ENCODE data around the gene PTK6. TPM values are rescaled to one million over a fixed set of nuclear protein-coding genes. Genes with fewer than 3 reads are reported as not detected.

The PTK6 gene
- total RNA-seq, 1 donor from 2014 or later: 3.8 TPM

DNA sequence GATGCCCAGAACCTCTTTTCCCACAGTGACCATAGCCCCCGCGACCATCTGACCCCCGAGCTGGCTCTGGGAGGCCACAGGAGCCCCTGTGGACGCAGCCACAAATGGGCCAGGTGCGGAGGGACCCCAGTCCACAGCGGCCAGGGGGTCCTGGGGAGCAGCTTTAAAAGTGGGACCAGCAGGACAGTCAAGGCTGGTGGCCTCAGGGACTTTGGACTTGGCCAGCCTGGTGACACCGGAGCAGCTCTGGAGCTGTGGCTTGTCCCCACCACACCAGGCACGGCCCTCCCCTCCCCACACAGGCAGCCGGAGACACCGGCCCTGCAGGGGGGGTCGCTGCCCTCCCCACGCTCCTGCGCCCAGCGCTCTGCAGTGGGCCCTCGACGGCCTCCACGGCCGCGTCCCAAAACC, 20.3 kb upstream of the PTK6 start:
- DNase-seq: no peak

DNA sequence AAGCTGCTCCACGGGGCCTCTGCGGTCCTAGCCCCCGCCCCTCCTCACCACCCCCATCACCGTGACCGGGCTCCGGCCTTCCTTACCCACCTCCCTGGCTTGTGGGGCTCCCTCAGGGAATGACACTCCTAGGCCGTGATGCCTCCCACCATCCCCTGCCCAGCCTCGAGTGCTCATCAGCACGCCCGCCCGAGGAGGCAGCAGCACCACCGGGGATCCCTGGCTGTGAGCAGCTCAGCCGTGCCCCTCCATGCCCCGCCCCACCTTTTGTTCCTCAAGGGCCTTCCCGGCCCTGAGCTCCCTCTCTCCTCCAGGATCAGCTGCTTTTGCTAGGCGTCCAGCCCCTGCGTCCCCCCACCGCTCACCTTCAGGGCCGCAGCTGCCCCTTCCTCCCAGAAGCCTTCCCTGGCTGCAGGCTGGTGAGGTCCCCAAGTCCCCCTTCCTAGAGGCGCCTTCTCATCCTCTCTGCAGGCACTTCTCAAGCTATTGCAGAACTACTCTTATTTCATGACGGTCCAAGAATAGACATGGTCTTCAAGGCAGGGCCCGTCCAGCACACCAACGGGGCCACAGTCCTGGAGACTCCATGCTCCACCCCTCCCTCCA, 19.8 kb upstream of the PTK6 start:
- no peak for DNase-seq

DNA sequence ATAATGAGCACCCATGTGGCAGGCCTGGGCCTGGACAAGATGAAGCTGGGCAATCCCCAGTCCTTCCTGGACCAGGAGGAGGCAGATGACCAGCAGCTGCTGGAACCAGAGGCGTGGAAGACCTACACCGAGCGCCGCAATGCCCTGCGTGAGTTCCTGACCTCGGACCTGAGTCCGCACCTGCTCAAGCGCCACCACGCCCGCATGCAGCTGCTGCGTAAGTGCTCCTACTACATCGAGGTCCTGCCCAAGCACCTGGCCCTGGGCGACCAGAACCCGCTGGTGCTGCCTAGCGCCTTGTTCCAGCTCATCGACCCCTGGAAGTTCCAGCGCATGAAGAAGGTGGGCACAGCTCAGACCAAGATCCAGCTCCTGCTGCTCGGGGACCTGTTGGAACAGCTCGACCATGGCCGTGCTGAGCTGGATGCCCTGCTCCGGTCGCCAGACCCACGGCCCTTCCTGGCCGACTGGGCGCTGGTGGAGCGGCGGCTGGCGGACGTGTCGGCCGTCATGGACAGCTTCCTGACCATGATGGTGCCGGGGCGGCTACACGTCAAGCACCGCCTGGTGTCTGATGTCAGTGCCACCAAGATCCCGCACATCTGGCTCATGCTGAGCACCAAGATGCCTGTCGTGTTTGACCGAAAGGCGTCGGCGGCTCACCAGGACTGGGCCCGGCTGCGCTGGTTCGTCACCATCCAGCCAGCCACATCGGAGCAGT, 18.6 kb upstream of the PTK6 start:
- DNase-seq: no peak

DNA sequence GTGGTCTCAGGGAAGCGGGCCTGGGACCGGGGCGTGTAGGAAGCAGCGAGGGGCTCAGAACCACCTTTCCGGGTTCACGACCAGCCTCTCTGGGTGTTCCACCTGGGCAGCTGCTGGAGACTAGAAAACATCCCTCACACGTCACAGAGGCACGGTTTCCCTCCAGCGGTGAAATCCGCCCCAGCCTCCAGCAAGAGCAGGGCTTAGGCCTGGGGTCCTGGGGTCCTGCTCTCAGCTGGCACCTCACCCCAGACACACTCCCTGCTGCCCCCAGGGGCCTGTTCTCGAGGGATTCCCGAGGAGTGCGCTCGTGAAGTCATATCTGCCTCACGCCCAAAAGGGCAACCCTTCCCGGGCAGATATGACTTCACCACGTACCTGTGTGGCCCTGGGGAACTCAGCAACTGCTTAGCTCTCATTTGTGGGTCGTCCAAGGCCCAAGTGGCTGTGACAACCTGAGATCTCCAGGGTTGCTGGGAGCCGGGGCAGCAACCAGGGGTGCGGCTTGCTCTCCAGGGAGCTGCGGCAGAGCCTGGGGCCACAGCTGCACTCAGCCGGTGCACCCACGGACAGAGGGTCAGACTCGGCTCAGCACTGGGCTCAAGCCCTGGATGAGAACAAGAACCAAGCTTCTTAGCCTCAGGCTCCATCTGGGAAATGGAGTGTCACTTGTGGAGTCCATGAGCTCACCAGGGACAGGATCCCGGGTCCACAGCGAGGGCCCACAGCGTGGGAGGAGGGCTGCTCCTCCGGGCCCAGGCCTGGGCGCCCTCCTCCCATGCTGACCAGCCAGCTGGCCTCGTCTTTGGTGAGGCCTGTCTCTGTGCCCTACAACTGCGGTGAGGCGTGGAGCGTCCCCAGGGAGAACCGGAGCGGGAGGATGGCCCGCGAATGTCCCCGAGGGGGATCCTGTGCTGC, 17.4 kb upstream of the PTK6 start:
- DNase-seq: no peak

DNA sequence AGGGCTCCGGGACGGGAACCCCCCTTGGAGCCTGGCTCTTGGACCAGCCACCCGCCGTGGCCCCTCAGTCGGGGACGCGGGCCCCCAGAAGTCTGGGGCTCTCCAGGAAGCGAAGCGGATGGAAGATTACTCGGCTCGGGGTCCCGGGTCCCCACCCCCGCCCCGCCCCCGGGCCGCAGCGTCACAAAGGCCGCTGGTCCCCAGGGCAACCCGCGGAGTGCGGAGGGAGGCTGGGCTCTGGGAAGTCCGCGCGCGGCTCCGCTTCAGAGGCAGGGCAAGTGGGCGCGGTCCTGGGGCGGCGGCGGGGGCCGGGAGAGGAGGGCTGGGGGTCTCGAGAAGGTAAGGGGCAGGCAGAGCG, 16.7 kb upstream of the PTK6 start, which contains the start of gene FNDC11:
Gene FNDC11 (plus strand): TSS at position 227 of the 358 bp plus-strand sequence. CDS start 1,505 bp downstream, outside the sequence.
- DNase-seq: no peak

DNA sequence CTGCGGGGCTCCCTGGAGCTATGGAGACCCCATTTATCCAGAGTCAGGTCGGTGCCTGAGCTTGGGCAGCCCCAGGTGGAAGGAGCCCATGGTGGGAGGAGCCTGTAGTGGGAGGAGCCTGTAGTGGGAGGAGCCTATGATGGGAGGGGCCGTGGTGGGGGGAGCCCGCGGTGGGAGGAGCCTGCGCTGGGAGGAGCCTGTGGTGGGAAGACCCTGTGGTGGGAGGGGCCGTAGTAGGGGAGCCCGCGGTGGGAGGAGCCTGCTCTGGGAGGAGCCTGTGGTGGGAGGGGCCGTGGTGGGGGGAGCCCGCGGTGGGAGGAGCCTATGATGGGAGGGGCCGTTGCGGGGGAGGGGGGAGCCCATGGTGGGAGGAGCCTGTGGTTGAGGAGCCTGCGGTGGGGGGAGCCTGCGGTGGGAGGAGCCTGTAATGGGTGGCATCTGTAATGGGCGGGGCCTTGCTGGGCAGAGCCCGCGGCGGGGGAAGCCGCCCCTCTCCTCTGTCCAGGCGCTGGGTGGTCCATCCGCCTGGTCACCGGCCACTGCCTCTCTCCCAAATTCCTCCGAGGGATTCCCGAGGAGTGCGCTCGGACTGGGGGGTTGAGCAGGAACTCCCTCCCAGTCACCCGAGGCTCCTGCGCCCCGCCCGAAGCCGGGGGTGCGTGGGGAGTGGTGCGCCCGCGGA, 16.2 kb upstream of the PTK6 start:
- DNase-seq: peak; percentile 62

DNA sequence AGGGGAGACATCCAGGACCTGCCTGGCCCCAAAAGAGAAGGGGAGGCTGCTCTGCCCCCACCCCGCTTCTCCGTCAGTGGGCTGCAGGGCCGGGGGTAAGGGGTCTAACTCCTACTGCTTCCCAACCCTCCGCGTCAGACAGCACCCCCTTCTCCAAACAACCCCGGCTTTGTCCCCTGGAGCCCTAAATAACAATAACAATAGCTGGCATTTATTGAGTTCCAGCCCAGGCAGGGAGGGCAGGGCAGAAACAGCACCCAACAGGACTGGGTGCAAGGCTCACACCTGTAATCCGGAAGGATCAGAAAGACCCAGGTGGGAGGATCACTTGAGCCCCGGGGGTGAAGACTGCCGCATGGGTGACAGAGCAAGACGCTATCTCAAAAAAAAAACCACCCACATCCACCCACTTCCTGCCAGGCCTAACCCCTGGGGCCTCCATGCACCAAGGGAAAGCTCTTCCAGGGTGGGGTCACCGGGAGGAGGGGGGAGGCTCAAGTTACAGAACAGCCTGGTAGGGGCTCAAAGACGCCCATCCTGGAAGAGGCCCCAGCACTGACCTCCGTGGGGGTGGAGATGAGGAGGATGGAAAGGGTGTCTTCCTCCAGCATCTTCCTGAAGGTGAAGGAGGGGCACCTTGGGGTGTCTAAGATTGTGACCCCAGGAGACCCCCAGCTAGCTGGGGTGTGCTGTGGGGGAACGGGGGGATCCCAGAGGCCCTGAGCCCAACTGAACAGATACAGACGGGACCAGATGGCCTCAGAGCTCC, 15.5 kb upstream of the PTK6 start:
- DNase-seq: no peak

DNA sequence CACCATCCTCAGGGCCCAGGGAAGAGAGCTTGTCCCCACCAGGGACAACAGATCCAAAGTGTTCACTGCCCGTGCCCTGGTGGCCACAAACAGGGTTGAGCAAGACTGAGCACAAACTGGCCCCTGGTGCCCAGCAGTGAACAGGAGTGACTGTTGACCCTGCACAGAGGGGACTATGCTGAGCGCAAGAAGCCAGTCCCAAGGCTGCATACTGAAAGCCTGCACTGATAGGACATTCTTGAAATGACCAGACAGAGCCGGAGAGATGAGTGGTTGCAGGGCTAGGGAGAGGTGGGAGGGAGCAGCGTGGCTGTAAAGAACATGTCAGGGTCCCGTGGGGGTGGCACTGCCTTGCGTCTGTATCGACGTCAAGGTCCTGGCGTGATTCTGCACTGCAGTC, 13.9 kb upstream of the PTK6 start:
- no peak for DNase-seq

DNA sequence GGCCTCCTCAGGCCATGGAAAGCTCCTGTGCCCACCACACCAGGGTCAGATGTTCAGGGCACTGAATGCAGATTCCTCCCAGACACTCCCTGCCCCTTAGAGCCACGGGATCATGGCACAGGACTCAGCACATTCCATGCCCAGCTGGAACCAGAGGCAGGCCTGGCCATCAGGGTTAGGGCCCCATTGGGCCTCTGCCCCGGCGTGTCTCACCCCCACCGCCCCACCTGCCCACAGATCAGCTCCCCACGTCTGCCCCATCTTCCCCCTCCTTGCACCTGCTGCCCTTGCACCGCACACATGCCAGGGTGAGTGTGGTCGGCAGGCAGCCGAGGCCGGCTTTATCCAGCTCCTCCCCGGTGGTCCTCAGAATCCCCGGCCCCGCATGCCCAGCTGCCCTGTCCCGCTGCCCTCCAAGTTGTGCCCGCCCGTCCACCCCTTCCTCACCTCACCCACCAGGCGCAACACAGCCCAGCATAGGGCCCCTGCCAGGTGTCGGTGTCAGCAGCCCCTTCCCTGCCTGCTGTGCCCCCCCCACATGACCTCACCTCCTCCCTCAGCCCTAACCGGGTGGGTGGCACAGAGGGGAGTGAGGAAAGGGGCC, 12.6 kb upstream of the PTK6 start:
- DNase-seq: no peak

DNA sequence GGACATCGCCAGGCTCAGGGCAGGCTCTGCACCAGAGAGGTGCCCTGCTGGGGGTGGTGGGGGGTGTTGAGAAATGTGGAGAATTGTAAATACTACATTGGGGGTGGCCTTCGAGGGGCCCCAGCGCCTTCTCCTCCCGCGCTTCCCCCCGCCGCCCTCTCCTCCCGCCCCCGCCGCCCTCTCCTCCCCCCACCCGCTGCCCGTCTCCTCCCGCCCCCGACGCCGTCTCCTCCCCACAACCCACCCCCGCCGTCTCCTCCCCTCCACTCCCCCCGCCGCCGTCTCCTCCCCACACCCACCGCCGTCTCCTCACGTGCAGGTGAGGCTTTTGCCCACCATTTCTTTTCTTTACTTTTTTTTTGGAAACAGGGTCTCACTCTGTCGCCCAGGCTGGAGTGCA, 11.8 kb upstream of the PTK6 start:
- DNase-seq: no peak

DNA sequence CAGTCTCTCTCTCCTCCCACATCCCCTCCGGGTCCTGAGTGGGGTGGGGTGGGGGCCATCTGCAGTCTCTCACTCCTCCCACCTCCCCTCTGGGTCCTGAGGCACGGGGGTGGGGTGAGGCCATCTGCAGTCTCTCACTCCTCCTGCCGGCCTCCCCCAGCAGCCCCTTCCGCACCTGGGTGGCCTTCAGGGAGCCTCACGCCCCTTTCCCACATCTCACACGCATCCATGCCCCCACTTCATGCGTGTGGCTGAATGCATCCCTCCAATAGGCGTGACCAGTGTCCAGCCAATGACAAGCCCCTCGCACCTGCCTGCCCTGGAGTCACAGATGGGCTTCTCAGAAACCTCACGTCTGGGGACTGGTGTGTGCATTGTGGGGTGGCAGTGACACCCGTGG, 11.4 kb upstream of the PTK6 start:
- DNase-seq: no peak

DNA sequence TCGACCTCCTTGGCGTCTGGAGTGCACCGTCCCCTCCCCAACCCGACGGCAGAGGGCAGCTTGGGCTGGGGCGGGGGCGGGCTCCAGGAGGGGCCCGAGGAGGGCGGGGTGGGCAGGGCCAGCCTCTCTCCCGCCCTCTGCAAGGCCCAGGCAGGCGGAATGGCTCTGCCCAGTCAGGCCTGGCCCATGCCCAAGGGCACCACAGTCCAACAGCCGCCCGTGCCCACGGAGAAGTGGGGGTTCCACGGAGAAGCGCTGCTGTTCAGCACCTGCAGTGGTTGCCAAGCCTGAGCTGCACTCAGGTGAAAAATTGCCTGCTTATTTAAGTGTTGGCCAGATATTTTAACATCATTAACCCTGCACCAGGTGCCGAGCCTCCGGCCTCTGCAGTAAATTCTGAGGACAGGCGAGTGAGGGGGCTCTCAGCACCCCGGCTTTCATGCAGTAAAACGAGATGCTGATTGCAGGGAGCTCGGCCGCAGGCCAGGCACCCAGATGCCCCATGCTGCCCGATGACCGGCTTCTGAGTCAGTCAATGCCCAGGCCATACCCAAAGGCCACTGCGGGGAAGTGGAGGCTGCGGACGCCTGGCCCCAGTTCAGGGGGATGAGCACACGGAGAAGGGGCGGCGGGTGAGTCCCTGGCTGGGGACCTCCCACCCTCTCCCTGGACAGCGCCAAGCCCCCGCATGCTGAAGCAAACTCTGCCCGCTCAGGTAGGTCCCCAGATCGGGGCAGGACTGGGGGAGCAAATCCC, 10.7 kb upstream of the PTK6 start, which contains the start of gene SRMS:
Gene SRMS (minus strand): TSS at position 25 of the 756 bp plus-strand sequence. CDS start 286 bp downstream, outside the sequence.
- no peak for DNase-seq

DNA sequence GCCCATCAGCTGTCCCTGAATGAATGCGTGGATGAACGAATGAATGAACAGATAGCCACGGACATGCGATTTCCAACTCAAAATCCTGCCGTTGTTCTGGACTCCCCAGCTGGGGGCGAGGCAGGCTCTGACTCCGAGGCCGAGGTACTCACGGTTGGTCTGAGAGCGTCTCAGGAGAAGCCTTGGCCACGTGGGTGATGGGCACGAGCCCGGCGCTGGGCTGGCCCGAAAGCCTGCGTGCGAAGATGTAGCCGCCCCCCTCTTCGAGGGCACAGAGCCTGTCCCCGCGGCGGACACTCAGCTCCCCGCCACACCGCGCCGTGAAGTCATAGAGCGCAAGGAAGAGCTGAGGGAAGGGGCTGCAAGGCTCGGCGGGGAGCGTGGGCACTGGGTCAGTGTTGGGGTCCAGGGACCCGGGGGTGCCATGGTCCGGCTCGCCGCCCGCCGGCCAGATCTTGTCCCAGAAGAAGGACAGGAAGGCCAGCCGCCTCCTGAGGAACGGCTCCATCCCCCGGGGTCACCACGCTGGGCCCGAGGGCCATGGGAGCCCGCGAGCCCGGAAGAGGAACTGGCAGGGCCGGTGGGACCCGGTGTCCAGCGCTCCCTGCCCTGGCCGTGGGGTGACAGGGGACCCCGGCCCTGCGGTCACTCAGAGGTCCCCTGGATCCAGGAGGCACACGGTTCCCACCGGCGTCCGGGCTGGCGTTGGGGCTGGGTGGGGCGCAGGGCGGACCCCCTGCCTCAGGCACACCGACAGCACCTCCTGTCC, 10.0 kb upstream of the PTK6 start:
- DNase-seq: no peak

DNA sequence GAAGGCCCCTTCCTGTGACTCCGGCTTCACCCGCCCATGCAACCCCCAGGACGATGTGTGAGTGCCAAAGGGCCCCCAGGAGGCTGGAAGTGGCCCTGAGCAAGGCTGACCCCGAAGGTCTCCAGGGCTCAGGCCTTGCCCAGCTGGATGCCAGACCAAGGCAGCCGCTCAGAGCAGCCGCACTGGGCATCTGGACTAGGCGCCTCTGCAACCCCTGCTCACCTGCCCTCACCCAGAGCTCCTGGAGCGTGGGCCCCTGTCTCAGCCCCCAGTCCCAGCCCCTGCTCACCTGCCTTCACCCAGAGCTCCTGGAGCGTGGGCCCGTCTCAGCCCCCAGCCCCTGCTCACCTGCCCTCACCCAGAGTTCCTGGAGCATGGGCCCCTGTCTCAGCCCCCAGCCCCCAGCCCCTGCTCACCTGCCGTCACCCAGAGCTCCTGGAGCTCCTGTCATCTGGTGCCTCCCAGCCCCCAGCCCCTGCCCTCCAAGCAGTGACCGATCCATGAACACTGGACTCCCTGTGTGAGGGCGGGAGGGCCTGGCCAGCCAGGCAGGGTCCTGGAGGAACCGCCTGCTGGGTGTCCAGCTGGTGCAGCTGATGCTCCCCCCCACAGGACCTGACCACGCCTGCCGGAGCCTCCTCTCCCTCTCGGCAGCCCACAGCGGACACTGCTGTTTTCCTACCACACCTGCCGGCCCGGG, 9.2 kb upstream of the PTK6 start:
- DNase-seq: no peak

DNA sequence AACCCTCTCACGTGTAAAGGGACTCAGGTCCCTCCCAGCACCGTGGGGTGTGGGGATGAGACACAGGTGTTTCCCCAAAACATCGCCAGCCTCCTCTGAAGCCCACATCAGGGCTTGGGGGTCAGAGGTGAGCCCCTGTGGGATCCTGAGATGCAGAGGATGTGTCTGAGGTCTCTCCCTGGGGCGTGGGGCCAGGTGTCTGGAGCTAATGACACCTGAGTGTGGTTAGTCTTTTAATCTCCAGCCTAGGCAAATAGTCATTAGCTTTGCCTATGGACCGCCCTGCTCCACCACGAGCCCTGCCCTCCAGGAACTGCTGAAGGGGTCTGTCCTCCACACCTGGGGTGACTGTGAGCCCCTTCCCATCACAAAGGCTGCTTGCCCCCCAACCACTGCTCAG, 8.6 kb upstream of the PTK6 start:
- DNase-seq: no peak

DNA sequence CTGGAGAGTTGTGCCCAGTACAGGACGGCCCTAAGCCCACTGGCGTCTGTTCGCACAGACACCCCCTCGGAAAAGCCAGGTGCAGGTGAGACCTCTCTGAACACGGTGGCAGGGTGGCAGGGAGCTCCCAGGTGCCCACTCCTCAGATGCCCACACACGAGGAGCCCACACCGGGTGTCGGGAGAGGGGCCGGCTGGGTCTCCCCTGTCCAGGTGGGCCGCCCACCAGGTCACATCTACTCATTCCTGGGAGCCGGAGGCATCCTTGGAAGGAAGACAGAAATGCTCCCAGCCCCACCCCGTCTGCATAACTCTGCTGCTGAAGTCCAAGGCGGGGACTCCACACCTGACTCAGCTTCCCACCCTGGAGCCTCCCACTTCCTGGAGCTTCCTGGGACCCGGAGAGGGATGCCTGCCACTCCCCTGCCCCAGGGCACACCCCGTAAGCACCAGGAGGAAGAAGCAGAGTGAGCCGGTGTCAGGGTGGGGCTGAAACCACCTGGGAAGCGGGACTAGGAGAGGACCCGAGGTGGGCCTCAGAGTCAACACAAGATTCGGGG, 7.9 kb upstream of the PTK6 start:
- no peak for DNase-seq

DNA sequence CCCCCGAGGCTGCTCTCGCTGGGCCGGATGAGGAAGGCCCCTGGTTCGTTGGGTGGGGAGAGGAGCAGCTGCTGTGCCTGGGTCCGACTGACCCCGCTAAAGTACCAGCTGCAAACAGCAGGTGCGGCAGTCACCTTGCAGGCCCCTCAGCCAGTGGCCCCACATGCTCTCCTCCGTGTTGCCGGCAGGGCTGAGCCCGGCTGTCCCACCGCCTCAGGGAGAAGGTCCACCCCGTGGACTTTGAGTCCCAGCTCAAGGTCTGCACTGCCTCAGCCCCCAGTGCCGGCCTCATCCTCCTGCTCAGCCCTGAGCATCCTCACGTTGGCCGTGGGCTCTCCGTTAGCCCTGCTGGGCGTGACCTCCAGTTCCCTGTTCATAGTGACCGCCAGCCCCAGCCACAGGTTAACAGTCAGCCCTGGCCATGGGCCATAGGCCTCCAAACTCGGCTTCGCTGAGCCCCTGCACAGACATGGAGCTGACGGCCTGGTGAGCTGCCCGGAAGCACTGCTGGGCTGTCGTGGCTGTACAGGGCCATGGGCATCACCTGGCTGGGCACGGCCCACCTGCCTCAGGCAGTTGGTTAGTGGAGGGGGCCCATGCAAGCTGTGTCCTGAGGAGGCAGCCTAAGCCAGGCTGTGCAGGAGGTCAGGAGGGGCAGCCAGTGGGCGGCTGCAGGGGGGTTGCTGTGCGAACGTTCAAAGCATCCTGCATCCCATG, 7.2 kb upstream of the PTK6 start:
- no peak for DNase-seq

DNA sequence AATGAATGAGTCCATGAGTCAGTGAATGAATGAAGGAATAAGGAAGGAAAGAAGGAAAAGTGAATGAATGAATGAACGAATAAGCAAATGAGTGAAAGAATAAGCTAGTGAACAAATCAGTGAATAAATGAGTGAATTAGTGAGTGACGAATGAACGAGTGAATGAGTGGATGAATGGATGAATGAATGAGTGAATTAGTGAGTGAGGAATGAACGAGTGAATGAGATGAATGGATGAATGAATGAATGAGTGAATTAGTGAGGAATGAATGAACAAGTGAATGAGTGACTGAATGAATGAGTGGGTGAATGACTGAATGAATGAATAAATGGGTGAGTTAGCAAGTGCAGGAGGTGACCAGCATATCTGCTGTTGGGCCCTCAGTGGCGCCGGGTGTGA, 6.6 kb upstream of the PTK6 start:
- no peak for DNase-seq
